IPS-18a (cell line): ENCODE measurements around the gene AQP3.

Experiments
- H3K27ac ChIP-seq: one replicate; pipeline ENCODE4 v1.5.1; 2013; ENCODE audit warnings: low read length
- H3K27me3 ChIP-seq: one replicate; pipeline ENCODE4 v1.6.1; 2013; ENCODE audit warnings: mild to moderate bottlenecking, low read length; ENCODE audit not compliant: control insufficient read depth, insufficient read depth
- H3K36me3 ChIP-seq: one replicate; pipeline ENCODE4 v1.6.1; 2013; ENCODE audit warnings: low read depth, low read length; ENCODE audit not compliant: control insufficient read depth
- H3K4me1 ChIP-seq: one replicate; pipeline ENCODE4 v1.6.1; 2013; ENCODE audit warnings: low read depth, low read length; ENCODE audit not compliant: control insufficient read depth
- H3K4me3 ChIP-seq: one replicate; pipeline ENCODE4 v1.5.1; 2013; ENCODE audit warnings: low read length
- H3K9ac ChIP-seq: one replicate; pipeline ENCODE4 v1.6.1; 2013; ENCODE audit warnings: mild to moderate bottlenecking, low read length, moderate library complexity
- H3K9me3 ChIP-seq: one replicate; pipeline ENCODE4 v1.6.1; 2013; ENCODE audit warnings: low read depth, low read length; ENCODE audit not compliant: control insufficient read depth

Gene AQP3

DNA sequence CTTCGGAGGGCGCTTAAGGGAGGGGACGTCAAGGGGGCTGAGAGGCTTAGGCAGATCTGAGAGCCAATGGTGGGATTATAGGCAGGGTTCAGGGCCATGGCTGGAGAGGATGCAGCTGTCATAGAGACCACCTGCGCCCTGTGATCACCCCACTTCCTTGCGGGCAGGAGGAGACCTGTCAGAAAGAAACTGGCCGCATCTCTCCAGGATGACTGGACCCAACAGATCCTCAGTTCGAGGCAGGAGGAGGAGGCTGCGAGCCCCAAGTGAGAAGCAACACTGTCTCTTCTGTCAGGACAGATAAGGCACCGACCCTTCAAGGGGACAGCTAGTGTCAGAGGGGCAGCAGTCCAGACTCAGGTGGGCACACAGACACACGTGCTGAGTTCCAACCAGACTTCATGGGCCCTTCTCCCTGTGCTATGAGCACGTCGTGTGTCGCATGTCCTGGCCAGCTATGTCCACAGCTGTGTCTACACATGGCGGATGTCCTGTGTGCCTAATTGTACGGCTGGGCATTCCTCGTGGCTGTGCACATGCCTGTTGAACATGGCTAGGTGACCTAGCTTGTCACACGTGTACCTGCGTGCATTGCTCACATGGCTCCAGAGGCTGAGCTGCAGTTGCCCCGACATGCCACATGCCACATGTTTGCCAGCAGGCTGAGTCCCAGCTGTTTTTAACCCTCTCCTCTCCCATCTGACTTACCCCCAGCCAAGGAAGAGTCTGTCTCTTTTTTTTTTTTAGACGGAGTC, 583 bp upstream of the AQP3 start:
- H3K36me3 ChIP-seq: no peaks in the 10 kb centered on the region
- no peaks in the 10 kb centered on the region for H3K9me3 ChIP-seq
- H3K9ac ChIP-seq: no peak overlapping the region
- H3K4me1 ChIP-seq: peaks cover 18% of the 10 kb centered on the region
- peak overlapping the region; percentile 40 for H3K4me3 ChIP-seq
- H3K27me3 ChIP-seq: peaks cover 25% of the 10 kb centered on the region
- no peak overlapping the region for H3K27ac ChIP-seq

- no peaks in the 10 kb centered on the region for H3K9me3 ChIP-seq
- peaks cover 17% of the 10 kb centered on the region for H3K4me1 ChIP-seq
- H3K27ac ChIP-seq: no peak overlapping the region
- no peaks in the 10 kb centered on the region for H3K36me3 ChIP-seq
- no peak overlapping the region for H3K9ac ChIP-seq
- peaks cover 25% of the 10 kb centered on the region for H3K27me3 ChIP-seq
- H3K4me3 ChIP-seq: peak overlapping the region; percentile 40
Measured at GRCh38 chr9:33446240-33446945, 1.0 kb downstream of the AQP3 start.

DNA sequence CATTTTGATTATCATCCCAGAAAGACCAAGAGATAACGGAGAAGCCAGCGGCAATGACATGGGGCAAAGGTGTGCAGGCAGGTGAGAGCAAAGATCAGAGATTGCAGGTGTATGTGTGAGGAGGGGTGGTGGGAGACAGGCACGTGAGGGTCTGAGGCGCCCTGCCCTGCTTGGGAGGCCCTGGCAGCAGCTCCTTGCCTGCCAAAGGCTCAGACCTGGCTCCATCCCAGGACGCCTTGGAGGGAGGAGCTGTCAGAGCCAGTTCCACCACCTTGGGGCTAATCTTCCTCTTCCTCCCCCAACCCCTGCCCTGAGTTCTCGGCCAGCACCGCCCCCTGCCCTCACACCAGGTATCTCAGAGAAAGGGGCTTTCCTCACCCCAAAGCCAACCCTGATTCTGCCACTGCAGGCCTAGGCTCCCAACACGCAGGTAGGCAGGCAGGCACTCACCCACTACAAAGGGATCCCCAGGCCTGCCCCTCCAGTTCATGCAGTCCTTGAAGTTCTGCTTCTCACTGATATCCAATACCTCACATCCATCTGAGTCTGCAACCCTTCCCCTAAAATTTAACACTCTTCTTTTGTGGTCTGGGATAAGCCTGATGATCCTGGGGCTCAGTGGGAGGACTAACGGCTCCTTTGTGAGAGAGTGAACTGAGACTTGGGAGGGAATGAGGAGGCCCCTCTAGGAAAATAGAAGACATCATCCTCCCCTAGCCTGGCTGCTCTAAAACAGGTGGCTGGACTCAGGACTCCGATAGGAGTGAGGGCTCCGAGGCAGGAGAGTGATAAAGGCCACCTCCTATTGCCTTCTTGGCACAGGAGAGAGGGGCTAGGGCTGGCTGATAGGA, 1.8 kb downstream of the AQP3 start:
- no peaks in the 10 kb centered on the region for H3K36me3 ChIP-seq
- no peak overlapping the region for H3K4me3 ChIP-seq
- no peak overlapping the region for H3K9ac ChIP-seq
- no peaks in the 10 kb centered on the region for H3K9me3 ChIP-seq
- peaks cover 17% of the 10 kb centered on the region for H3K4me1 ChIP-seq
- no peak overlapping the region for H3K27ac ChIP-seq
- peaks cover 25% of the 10 kb centered on the region for H3K27me3 ChIP-seq

- Histone ChIP-seq H3K36me3 (no peaks in the 10 kb centered on the region), H3K9ac (no peak overlapping the region), H3K9me3 (no peaks in the 10 kb centered on the region), H3K27me3 (peaks cover 22% of the 10 kb centered on the region), H3K27ac (no peak overlapping the region), H3K4me1 (peaks cover 17% of the 10 kb centered on the region), H3K4me3 (no peak overlapping the region)
Measured at GRCh38 chr9:33443464-33444154, 3.8 kb downstream of the AQP3 start.

- peaks cover 17% of the 10 kb centered on the region for H3K4me1 ChIP-seq
- no peak overlapping the region for H3K4me3 ChIP-seq
- H3K36me3 ChIP-seq: no peaks in the 10 kb centered on the region
- H3K27me3 ChIP-seq: peaks cover 16% of the 10 kb centered on the region
- no peaks in the 10 kb centered on the region for H3K9me3 ChIP-seq
- H3K27ac ChIP-seq: no peak overlapping the region
- H3K9ac ChIP-seq: no peak overlapping the region
Measured at GRCh38 chr9:33443047-33443446, 4.3 kb downstream of the AQP3 start.

- H3K9me3 ChIP-seq: no peaks in the 10 kb centered on the region
- H3K27me3 ChIP-seq: peaks cover 12% of the 10 kb centered on the region
- H3K27ac ChIP-seq: no peak overlapping the region
- H3K4me3 ChIP-seq: no peak overlapping the region
- no peak overlapping the region for H3K9ac ChIP-seq
- H3K4me1 ChIP-seq: peaks cover 14% of the 10 kb centered on the region
- no peaks in the 10 kb centered on the region for H3K36me3 ChIP-seq
Measured at GRCh38 chr9:33442125-33442524, 5.3 kb downstream of the AQP3 start.

DNA sequence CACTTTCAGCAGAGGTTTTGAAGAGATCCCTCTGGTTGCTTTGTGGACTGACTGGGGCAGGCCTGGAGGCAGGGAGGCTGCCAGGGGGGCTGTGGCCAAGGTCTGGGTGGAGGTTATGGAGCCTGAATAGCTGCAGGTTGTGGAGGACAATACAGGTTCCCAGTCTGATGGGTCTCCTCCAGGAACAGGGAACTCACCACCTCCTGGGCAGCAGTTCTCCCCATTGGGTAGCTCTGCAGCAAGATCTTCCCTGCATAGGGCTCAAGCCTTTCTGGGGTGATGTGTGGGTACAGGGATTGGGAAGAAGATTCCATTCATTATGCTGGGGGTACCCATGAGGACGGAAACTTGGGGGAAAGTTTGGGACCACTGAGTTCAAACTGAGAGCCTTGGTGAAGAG, 6.8 kb downstream of the AQP3 start:
- H3K4me1 ChIP-seq: peaks cover 5% of the 10 kb centered on the region
- no peaks in the 10 kb centered on the region for H3K36me3 ChIP-seq

GRCh38 chr9:33440204-33440603, 7.2 kb downstream of the AQP3 start:
- H3K9ac ChIP-seq: no peak overlapping the region
- H3K27ac ChIP-seq: no peak overlapping the region
- no peak overlapping the region for H3K4me3 ChIP-seq
- no peaks in the 10 kb centered on the region for H3K27me3 ChIP-seq
- H3K9me3 ChIP-seq: no peaks in the 10 kb centered on the region
- H3K36me3 ChIP-seq: no peaks in the 10 kb centered on the region
- H3K4me1 ChIP-seq: peaks cover under 1% of the 10 kb centered on the region

More for the DNA sequence above, 6.8 kb downstream of the AQP3 start:
- H3K9me3 ChIP-seq: no peaks in the 10 kb centered on the region
- no peak overlapping the region for H3K27ac ChIP-seq
- no peak overlapping the region for H3K4me3 ChIP-seq
- no peaks in the 10 kb centered on the region for H3K27me3 ChIP-seq
- no peak overlapping the region for H3K9ac ChIP-seq

DNA sequence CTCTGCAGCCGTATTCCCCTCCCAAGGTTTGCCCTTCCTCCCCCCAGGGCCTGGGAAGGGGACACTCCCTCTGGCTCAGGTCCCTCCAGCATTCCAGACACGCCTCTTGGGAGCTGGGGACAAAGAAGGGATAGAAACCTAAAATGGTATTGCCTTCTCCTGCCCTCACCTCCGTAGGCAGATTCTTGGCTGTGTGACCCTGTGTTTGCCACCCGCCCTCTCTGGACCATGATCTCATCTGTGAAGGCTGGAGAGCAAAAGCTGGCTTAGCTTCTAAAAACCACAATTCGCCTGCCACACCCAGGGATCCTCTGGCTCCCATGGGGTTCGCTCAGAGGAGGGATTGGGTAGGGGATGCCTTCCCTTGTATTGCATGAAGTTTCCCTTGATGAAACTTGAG, 7.7 kb downstream of the AQP3 start:
- Histone ChIP-seq H3K4me1 (no peaks in the 10 kb centered on the region), H3K9me3 (no peaks in the 10 kb centered on the region), H3K27me3 (no peaks in the 10 kb centered on the region), H3K36me3 (no peaks in the 10 kb centered on the region), H3K4me3 (no peak overlapping the region), H3K9ac (no peak overlapping the region), H3K27ac (no peak overlapping the region)

DNA sequence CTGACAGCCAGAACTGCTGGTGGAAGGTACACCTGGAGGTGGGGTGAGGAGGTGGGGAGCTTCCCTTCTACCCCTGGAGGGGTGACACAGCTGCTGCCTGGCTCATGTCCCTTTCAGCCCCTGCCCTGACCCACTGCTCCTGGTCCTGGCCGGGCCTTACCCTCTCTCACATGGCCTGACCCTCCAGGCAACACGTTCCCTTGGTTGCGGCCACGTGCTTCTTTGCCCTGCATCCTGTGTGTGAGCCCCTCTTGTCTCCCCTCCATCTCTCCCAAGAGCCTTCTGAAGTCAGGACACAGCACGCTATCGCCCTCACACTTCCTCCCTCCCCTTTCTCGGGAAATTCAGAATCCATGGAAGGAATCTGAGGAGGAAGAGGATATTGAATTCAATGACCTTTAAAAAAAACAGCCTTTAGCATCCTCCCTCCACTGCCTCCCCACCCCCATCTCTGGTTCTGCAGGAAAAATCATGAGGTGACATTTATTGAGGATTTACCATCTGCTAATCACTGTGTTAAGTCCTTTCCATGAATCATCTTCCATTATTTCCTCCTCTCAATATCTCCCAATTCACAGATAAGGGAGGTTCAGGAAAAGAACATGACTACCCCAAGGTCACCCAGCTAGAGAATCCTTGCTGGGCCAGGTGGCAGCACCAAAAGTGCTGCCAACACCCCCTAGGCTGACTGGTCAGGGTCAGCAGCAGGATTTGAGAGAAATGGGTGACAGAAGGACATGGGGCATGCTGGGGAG, 8.3 kb downstream of the AQP3 start:
- Histone ChIP-seq H3K27me3 (no peaks in the 10 kb centered on the region), H3K27ac (no peak overlapping the region), H3K4me1 (no peaks in the 10 kb centered on the region), H3K9ac (no peak overlapping the region), H3K4me3 (no peak overlapping the region), H3K36me3 (no peaks in the 10 kb centered on the region), H3K9me3 (no peaks in the 10 kb centered on the region)
